ENCODE data around the gene RNF11.
"Not testable (repeated sequence)": the region's sequence is repeated elsewhere in the genome, so short reads cannot be mapped to it uniquely, and the experiment has no call there.

Gene RNF11

GRCh38 chr1:51217101-51217500 is 19.0 kb upstream of the RNF11 start:
- Mint-ChIP-seq H3K4me1 (ENCODE audit: low read depth) (peaks cover 38% of the 10 kb centered on the region), H3K9me3 (no peaks in the 10 kb centered on the region), H3K4me3 (no peak overlapping the region), H3K27ac (no peak overlapping the region), H3K27me3 (no peaks in the 10 kb centered on the region), H3K36me3 (ENCODE audit: low read depth) (no peaks in the 10 kb centered on the region)
- intact Hi-C loops (cut with micrococcal nuclease) = no loop called here

- H3K9me3 Mint-ChIP-seq = no peaks in the 10 kb centered on the region
- intact Hi-C loops (cut with micrococcal nuclease) = no loop called here
- no peaks in the 10 kb centered on the region for H3K36me3 Mint-ChIP-seq (ENCODE audit: low read depth)
- no peak overlapping the region for H3K27ac Mint-ChIP-seq
- no peak overlapping the region for H3K4me3 Mint-ChIP-seq
- H3K27me3 Mint-ChIP-seq = no peaks in the 10 kb centered on the region
- H3K4me1 Mint-ChIP-seq (ENCODE audit: low read depth) = peaks cover 37% of the 10 kb centered on the region
These were observed 17.5 kb upstream of the RNF11 start for GRCh38 chr1:51218570-51218969.

- intact Hi-C loops (cut with micrococcal nuclease) = no loop called here
- Mint-ChIP-seq H3K4me1 (ENCODE audit: low read depth) (peaks cover 32% of the 10 kb centered on the region), H3K9me3 (no peaks in the 10 kb centered on the region), H3K36me3 (ENCODE audit: low read depth) (no peaks in the 10 kb centered on the region), H3K27me3 (no peaks in the 10 kb centered on the region), H3K27ac (no peak overlapping the region), H3K4me3 (no peak overlapping the region)
These were observed 17.1 kb upstream of the RNF11 start for GRCh38 chr1:51219022-51219421.

- H3K27ac Mint-ChIP-seq; H3K36me3 Mint-ChIP-seq (ENCODE audit: low read depth); intact Hi-C loops (cut with micrococcal nuclease); H3K4me3 Mint-ChIP-seq; H3K27me3 Mint-ChIP-seq; H3K9me3 Mint-ChIP-seq: not testable (repeated sequence)
- H3K4me1 Mint-ChIP-seq (ENCODE audit: low read depth) = peaks cover 12% of the 10 kb centered on the region
These were observed 14.5 kb upstream of the RNF11 start for GRCh38 chr1:51221529-51221928.

DNA sequence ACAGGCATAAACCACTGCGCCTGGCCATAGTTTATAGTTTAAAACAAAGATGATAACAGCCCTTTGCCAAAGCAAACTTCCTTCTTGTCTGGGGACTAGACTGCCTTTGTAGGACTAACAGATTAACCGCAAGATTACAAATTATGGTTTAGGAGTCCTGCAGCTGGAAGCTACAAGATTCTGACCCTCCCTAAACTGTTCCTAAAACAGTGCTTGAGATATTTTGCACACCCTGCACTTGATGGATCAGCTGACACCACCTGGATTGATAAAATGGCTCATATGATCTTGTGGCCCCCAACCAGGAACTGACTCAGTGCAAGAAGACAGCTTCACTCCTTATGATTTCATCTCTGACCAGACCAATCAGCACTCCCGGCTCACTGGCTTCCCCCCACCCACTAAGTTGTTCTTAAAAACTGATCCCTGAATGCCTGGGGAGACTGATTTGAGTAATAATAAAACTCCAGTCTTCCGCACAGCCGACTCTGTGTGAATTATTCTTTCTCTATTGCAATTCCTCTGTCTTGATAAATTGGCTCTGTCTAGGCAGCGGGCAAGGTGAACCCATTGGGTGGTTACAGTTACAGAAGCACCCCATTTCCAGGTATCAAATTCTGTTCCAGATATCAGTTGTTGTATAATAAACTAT is 13.8 kb upstream of the RNF11 start:
- no peak overlapping the region for H3K4me3 Mint-ChIP-seq
- H3K9me3 Mint-ChIP-seq = no peaks in the 10 kb centered on the region
- no peak overlapping the region for H3K27ac Mint-ChIP-seq
- intact Hi-C loops (cut with micrococcal nuclease) = no loop called here
- no peaks in the 10 kb centered on the region for H3K36me3 Mint-ChIP-seq (ENCODE audit: low read depth)
- peaks cover 12% of the 10 kb centered on the region for H3K4me1 Mint-ChIP-seq (ENCODE audit: low read depth)
- H3K27me3 Mint-ChIP-seq = no peaks in the 10 kb centered on the region

GRCh38 chr1:51222809-51223208 is 13.3 kb upstream of the RNF11 start:
- H3K36me3 Mint-ChIP-seq (ENCODE audit: low read depth) = no peaks in the 10 kb centered on the region

DNA sequence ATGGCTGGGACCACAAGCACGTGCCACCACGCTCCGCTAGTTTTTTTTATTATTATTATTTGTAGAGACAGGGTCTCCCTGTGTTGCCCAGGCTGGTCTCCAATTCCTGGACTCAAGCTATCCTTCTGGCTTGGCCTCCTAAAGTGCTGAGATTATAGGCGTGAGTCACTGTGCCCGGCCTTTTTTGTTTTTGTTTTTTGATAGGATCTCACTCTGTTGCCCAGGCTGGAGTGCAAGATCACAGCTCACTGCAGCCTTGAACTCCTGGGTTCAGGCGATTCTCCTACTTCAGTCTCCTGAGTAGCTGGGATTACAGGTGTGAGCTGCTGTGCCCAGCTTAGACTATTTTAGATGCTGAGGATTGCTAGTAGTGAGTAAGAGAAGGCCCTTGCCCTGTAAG is 11.8 kb upstream of the RNF11 start:
- Mint-ChIP-seq H3K9me3 (no peaks in the 10 kb centered on the region), H3K27ac (no peak overlapping the region), H3K4me1 (ENCODE audit: low read depth) (peaks cover 14% of the 10 kb centered on the region), H3K27me3 (no peaks in the 10 kb centered on the region), H3K4me3 (no peak overlapping the region), H3K36me3 (ENCODE audit: low read depth) (no peaks in the 10 kb centered on the region)
- intact Hi-C loops (cut with micrococcal nuclease) = no loop called here

More at GRCh38 chr1:51222809-51223208, 13.3 kb upstream of the RNF11 start:
- intact Hi-C loops (cut with micrococcal nuclease) = no loop called here
- Mint-ChIP-seq H3K27ac (no peak overlapping the region), H3K4me3 (no peak overlapping the region), H3K27me3 (no peaks in the 10 kb centered on the region), H3K9me3 (no peaks in the 10 kb centered on the region), H3K4me1 (ENCODE audit: low read depth) (peaks cover 12% of the 10 kb centered on the region)

DNA sequence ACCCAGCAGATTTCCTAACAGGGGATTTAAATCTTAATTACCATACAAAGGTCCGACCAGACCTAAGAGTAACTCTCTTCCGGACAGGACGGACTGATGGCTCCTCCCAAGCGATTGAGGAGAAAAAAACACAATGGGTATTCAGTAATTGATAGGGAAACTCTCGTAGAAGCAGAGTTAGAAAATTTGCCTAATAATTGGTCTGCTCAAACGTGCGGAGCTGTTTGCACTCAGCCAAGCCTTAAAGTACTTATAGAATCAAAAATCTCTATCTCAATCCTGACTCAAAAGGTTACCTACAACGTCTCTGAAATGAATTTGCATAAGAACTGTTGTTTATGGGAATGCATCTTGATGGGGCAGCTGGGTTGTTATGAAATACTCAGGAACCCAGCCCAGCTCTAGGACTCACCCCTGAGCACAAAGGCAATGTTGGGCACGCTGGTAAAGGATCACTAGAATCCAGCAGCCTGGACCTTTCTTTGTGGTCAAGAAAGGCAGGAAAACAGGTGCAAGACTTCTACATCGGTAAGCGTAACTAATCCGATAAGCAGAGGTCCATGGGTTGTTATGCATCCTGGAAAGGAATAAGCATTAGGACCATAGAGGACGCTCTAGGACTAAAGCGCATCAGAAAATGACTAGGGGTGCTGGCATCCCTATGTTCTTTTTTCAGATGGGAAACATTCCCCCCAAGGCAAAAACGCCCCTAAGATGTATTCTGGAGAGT is 8.7 kb upstream of the RNF11 start:
- intact Hi-C loops (cut with micrococcal nuclease); H3K4me3 Mint-ChIP-seq; H3K36me3 Mint-ChIP-seq (ENCODE audit: low read depth); H3K27ac Mint-ChIP-seq; H3K9me3 Mint-ChIP-seq; H3K27me3 Mint-ChIP-seq: not testable (repeated sequence)
- peaks cover 17% of the 10 kb centered on the region for H3K4me1 Mint-ChIP-seq (ENCODE audit: low read depth)

- H3K4me3 Mint-ChIP-seq; H3K36me3 Mint-ChIP-seq (ENCODE audit: low read depth); intact Hi-C loops (cut with micrococcal nuclease); H3K27me3 Mint-ChIP-seq; H3K27ac Mint-ChIP-seq; H3K9me3 Mint-ChIP-seq: not testable (repeated sequence)
- H3K4me1 Mint-ChIP-seq (ENCODE audit: low read depth) = peaks cover 17% of the 10 kb centered on the region
These were observed 7.6 kb upstream of the RNF11 start for GRCh38 chr1:51228471-51228870.

- intact Hi-C loops (cut with micrococcal nuclease) = no loop called here
- Mint-ChIP-seq H3K9me3 (no peaks in the 10 kb centered on the region), H3K4me1 (ENCODE audit: low read depth) (peaks cover 34% of the 10 kb centered on the region), H3K4me3 (no peak overlapping the region), H3K36me3 (ENCODE audit: low read depth) (peaks cover under 1% of the 10 kb centered on the region), H3K27ac (no peak overlapping the region), H3K27me3 (no peaks in the 10 kb centered on the region)
These were observed 5.5 kb upstream of the RNF11 start for GRCh38 chr1:51230501-51231078.

DNA sequence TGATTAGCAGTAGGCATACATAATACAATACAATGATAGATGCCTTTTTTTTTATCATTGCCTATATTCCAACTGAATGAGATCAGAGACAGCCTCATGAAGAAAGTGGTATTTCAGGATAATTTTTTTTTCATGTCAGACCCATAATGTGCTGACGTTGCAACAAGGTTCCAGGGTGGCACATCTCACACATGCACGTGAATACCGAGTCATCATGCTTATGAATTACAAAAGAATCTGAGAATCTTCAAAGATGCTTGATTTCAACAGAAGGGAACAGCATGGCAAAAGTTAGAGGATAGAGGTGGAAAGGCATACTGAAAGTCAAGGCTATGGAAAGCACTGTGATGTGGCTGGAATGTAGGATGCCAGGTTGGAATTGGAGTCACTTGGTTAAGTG is 5.0 kb upstream of the RNF11 start:
- Mint-ChIP-seq H3K27ac (no peak overlapping the region), H3K4me1 (ENCODE audit: low read depth) (peaks cover 40% of the 10 kb centered on the region), H3K27me3 (no peaks in the 10 kb centered on the region), H3K4me3 (no peak overlapping the region), H3K36me3 (ENCODE audit: low read depth) (peaks cover 6% of the 10 kb centered on the region), H3K9me3 (no peaks in the 10 kb centered on the region)
- intact Hi-C loops (cut with micrococcal nuclease) = no loop called here

DNA sequence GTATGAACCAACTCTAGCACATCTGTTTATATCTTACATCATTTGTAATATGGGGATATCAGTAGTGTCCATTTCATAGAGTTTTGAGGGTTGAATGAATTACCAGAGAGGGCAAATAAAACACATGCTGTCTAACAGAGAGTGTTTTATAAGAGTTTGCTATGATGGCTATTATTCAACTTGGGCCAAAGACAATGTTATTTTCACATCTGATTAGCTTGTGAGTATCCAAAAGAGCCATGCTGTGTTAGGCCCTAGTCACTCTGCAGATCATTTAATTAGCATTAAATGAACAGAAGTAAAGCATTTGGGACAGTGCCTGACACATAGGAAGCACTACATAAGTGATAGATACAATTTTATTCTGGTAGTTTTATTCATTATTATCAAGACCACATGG is 4.2 kb upstream of the RNF11 start:
- H3K4me1 Mint-ChIP-seq (ENCODE audit: low read depth) = peaks cover 40% of the 10 kb centered on the region
- no peak overlapping the region for H3K4me3 Mint-ChIP-seq
- no peaks in the 10 kb centered on the region for H3K27me3 Mint-ChIP-seq
- no peak overlapping the region for H3K27ac Mint-ChIP-seq
- H3K36me3 Mint-ChIP-seq (ENCODE audit: low read depth) = peaks cover 6% of the 10 kb centered on the region
- intact Hi-C loops (cut with micrococcal nuclease) = no loop called here
- no peaks in the 10 kb centered on the region for H3K9me3 Mint-ChIP-seq

GRCh38 chr1:51234236-51234635 is 1.8 kb upstream of the RNF11 start:
- H3K4me3 Mint-ChIP-seq = peak overlapping the region; percentile 39
- H3K36me3 Mint-ChIP-seq (ENCODE audit: low read depth); H3K27me3 Mint-ChIP-seq; H3K9me3 Mint-ChIP-seq; intact Hi-C loops (cut with micrococcal nuclease): not testable (repeated sequence)
- peaks cover 38% of the 10 kb centered on the region for H3K4me1 Mint-ChIP-seq (ENCODE audit: low read depth)
- H3K27ac Mint-ChIP-seq = peak overlapping the region; percentile 94

DNA sequence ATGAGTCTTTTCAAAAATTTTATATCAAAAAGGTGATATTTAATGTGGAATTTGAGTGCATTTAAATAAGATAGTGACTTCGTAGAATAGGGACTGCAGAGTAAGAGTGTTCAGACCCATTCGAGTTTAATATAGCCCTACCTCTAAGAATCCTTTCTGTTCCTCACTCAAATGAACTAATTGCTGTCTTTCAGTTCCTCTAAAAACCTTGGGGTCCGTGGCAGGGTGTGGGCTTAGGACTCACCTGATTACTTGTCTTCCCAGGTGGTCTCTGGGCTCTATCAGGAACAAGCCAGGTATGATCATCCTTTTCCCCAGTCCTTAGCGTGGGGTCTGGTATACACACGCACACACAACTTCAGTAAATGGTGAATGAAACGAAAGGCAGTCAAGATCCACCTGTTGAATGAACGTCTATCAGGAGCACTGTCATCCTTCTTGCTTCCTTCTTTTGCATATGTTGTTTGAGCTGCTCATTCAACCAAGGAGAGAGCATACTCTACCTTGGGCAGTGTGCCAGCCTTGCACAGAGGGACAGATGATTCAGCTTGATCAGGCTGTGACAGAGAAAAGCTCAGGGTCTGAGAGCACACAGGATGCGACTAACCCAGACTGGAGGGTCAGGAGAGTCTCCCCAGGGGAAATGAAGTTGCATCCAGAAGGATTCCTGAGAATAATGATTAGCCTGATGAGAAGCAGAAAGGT is 1.2 kb upstream of the RNF11 start:
- Mint-ChIP-seq H3K9me3 (no peaks in the 10 kb centered on the region), H3K4me1 (ENCODE audit: low read depth) (peaks cover 33% of the 10 kb centered on the region), H3K27me3 (no peaks in the 10 kb centered on the region), H3K36me3 (ENCODE audit: low read depth) (peaks cover 7% of the 10 kb centered on the region), H3K4me3 (peak overlapping the region; percentile 0), H3K27ac (peak overlapping the region; percentile 94)
- intact Hi-C loops (cut with micrococcal nuclease) = no loop called here
